Fibroblast of skin of right quadriceps (primary cell): ENCODE measurements around the gene CNST.

Experiments used
- DNase-seq: peaks from one replicate; pipeline ENCODE4 v3.0.0-alpha.2; 2013

The CNST gene

GRCh38 chr1:246566128-246566812 is at the start of gene CNST, which contains the start of gene TFB2M:
CNST (plus strand) TSS chr1:246566456; CDS start chr1:246591563, 25,107 bp downstream.
TFB2M (minus strand) TSS chr1:246566261; CDS start chr1:246566138, 123 bp downstream.
- peak; percentile 99 for DNase-seq

GRCh38 chr1:246517391-246517790 is 48.9 kb upstream of the CNST start:
- no peak for DNase-seq

- no peak for DNase-seq
These were observed 47.6 kb upstream of the CNST start for GRCh38 chr1:246518456-246519205.

GRCh38 chr1:246519514-246519913 is 46.7 kb upstream of the CNST start:
- DNase-seq = no peak

- no peak for DNase-seq
These were observed 39.9 kb upstream of the CNST start for GRCh38 chr1:246526380-246526779.

GRCh38 chr1:246526915-246527314 is 39.3 kb upstream of the CNST start:
- DNase-seq = no peak

GRCh38 chr1:246527402-246528088 is 38.7 kb upstream of the CNST start:
- DNase-seq = no peak

DNA sequence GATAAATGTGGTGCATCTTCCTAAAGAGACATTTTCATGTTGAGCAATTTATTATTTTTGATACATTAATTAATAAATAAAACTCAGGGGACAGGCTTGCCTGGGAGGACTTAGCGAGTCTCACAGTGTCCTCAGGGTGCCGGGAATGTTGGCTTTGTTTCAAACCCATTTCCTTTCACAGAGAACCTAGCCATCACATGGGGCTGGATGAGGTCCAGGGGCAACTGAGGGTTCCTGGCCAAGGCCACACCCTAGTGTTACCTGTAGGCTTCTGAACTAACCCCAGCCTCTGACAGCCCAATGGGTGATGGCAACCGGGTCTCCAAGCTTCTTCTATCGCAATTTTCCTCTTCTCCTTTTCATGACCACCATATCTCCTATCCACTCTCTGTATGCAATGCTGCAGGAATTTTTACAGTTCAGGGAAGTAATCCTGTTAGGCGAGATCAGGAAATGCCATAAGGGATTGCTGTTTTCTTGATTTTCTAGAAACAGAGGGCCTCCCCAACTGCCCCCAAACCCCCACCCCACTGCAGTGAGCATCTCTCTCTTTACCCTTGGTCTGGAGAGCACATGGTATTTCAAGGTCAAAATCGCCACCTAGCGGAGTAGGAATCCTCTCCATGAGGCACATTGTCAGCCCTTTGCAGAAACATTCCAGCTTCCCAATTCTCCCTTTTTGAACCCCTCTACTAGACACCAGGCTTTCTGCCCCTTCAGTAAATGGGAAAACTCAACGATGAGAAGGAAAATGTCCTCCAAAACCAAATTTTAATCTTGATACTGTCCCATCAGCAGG is 37.1 kb upstream of the CNST start:
- no peak for DNase-seq

GRCh38 chr1:246530482-246530881 is 35.8 kb upstream of the CNST start:
- DNase-seq = no peak

DNA sequence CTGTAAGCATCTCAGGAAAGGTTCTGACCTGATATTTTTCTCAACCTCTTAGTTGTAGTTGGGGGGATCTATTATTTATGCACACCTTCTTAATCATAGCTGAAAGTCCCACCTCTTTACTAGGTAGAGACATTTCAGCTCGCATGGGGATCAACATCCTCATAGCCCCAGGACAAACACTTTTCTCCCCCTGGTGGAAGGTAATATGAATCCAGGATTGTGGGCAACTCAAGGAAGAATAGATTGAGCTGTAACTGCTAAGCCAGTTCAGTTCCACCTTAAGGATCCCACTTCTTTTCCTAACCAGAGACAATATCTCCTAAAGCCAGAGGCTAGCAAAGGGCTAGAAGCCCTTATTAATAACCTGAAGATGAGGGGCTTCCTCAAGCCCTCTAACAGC is 33.7 kb upstream of the CNST start:
- DNase-seq = no peak

DNA sequence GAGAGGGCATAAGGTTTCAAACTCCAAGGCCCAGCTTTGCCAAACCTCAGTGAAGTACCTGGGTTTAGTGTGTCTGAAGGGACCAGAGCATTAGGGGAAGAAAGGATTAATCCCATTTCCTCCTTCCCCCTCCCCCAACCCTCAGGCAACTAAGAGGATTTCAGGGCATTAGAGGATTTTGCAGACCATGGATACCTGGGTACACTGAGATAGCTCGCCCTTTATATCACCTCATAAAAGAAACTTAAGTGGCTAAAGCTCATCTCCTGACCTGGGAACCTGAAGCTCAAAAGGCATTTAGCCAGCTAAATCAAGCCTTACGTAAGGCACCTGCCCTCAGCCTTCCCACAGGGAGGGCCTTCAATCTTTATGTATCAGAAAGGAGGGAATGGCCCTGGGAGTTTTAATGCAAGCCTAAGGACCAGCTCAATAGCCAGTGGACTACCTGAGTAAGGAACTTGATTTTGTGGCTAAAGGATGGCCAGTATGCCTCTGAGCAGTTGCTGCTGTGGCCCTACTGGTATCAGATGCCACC is 32.8 kb upstream of the CNST start:
- no peak for DNase-seq

DNA sequence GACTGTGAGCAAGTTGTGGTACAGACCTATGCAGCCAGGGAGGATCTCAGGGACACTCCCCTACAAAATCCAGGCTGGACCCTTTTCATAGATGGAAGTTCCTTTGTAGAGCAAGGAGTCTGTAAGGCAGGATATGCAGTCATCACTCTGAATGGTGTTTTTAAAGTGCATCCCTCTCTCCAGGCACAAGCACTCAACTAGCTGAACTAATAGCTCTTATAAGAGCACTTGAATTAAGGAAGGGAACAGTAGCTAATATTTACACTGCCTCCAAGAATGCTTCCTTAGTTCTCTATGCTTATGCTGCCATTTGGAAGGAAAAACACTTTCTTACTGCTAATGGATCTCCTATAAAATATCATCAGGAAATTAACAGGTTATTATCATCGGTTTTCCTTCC is 32.1 kb upstream of the CNST start:
- no peak for DNase-seq

- DNase-seq = no peak
These were observed 28.8 kb upstream of the CNST start for GRCh38 chr1:246537441-246537840.

GRCh38 chr1:246537887-246538286 is 28.4 kb upstream of the CNST start:
- no peak for DNase-seq

DNA sequence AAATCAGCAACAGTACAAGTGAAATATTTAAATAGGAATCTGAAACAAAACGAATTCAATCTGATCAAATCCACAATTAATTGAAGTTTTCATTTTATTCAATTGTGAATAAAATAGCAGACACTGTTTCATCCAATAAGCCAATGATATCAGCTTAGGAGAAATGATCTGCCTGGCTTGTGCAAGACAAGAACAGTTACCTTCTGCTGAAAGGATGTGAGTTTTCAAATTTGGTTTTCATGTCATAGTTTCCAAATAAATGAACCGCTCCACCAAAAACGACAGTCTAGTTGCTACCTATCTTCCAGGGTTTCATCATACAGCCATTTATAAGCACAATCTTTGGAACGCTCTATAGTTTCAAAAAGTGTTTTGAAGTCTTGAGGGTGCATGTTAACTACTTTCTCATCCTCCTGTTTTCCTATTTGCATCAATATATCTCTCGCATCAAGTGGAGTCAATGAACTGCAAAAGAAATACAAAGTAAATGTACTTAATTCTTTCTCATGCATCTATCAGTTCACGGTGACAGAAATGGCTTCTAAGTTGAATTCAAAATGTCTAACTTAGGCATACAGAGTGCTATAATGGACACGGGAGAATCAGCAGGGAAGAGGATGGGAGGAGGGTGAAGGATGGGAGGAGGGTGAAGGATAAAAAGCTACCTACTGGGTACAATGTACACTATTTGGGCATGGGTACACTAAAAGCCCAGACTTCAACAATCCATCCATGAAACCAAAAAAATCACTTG is 25.3 kb upstream of the CNST start:
- no peak for DNase-seq

- no peak for DNase-seq
These were observed 22.3 kb upstream of the CNST start for GRCh38 chr1:246544001-246544400.

- DNase-seq = no peak
These were observed 16.6 kb upstream of the CNST start for GRCh38 chr1:246549665-246550064.

GRCh38 chr1:246550402-246550801 is 15.9 kb upstream of the CNST start:
- DNase-seq = no peak

DNA sequence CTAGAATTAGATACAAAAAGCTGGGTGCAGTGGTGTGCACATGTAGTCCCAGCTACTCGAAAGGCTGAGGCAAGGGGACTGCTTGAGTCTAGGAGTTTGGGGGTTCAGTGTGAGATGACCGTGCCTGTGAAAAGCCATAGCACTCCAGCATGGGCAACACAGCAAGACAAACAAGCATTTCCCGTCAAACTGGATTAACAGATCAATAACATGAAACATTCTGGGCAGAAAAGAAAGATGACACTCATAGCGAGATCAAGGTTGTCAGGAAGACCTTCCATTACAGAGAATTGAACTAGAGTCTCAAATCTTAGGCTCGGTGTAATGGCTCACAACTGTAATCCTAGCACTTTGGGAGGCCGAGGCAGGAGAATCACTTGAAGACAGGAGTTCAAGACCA is 14.1 kb upstream of the CNST start:
- DNase-seq = no peak

DNA sequence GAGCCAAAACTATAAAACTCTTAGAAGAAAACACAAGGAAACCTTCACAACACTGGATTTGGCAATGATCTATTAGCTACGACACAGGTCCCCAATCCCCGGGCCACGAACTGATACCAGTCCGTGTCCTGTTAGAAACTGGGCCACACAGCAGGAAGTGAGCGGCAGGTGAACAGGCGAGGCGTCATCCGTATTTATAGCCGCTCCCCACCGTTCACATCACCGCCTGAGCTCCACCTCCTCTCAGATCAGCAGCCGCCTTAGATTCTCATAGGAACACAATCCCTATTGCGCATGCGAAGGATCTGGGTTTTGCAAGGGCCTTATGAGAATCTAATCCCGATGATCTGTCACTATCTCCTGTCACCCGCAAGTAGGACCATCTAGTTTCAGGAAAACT is 12.1 kb upstream of the CNST start:
- DNase-seq = no peak

- no peak for DNase-seq
These were observed 8.2 kb upstream of the CNST start for GRCh38 chr1:246558041-246558440.

GRCh38 chr1:246559310-246559709 is 6.9 kb upstream of the CNST start:
- DNase-seq = no peak
